WTC11 (cell line): ENCODE data around the gene SOX5.

Experiments
- CREB1 ChIP-seq: sonication (generic); formaldehyde crosslinking; IDR thresholded peaks from 2 replicates; pipeline ENCODE4 v1.8.0; 2023; ENCODE audit warnings: mild to moderate bottlenecking, missing genetic modification reagents
- ESRRA ChIP-seq: sonication (generic); formaldehyde crosslinking; IDR thresholded peaks from 2 replicates; pipeline ENCODE4 v1.8.1; 2022; ENCODE audit warnings: mild to moderate bottlenecking, missing genetic modification reagents, borderline replicate concordance
- FOXJ3 ChIP-seq: sonication (generic); formaldehyde crosslinking; IDR thresholded peaks from 2 replicates; pipeline ENCODE4 v1.9.0; 2021; ENCODE audit warnings: missing genetic modification reagents, mild to moderate bottlenecking, borderline replicate concordance
- MYBL2 ChIP-seq: sonication (generic); formaldehyde crosslinking; IDR thresholded peaks from 2 replicates; pipeline ENCODE4 v1.8.1; 2023; ENCODE audit warnings: mild to moderate bottlenecking, moderate library complexity, missing genetic modification reagents
- PRRX2 ChIP-seq: fragments of 250-450 bp; sonication (Bioruptor Pico); IDR thresholded peaks from 2 replicates; pipeline ENCODE4 v1.8.0; 2021; ENCODE audit warnings: mild to moderate bottlenecking
- TEAD4 ChIP-seq: sonication (generic); formaldehyde crosslinking; IDR thresholded peaks from 2 replicates; pipeline ENCODE4 v1.8.0; 2022; ENCODE audit warnings: mild to moderate bottlenecking, missing genetic modification reagents
- ZNF232 ChIP-seq: sonication (generic); formaldehyde crosslinking; IDR thresholded peaks from 2 replicates; pipeline ENCODE4 v1.8.0; 2022; ENCODE audit warnings: mild to moderate bottlenecking, missing genetic modification reagents
- TF ChIP-seq, protein P1 (sequence below): fragments of 200-600 bp; IDR thresholded peaks from 2 replicates; pipeline ENCODE4 v1.8.0; 2022; ENCODE audit warnings: antibody characterized with exemption
- TF ChIP-seq, protein P2 (sequence below): sonication (generic); formaldehyde crosslinking; IDR thresholded peaks from 2 replicates; pipeline ENCODE4 v1.8.0; 2022; ENCODE audit warnings: mild to moderate bottlenecking, missing genetic modification reagents
- TF ChIP-seq, protein P3 (sequence below): sonication (generic); formaldehyde crosslinking; conservative IDR thresholded peaks from 2 replicates; pipeline ENCODE4 v1.8.1; 2022; ENCODE audit warnings: mild to moderate bottlenecking, missing genetic modification reagents
- TF ChIP-seq, protein P4 (sequence below): sonication (generic); formaldehyde crosslinking; IDR thresholded peaks from 2 replicates; pipeline ENCODE4 v1.8.1; 2023; ENCODE audit warnings: mild to moderate bottlenecking, missing genetic modification reagents, moderate library complexity
- TF ChIP-seq, protein P5 (sequence below): fragments of 250-450 bp; sonication (Bioruptor Pico); conservative IDR thresholded peaks from 2 replicates; pipeline ENCODE4 v1.9.0; 2021; ENCODE audit warnings: mild to moderate bottlenecking

DNA sequence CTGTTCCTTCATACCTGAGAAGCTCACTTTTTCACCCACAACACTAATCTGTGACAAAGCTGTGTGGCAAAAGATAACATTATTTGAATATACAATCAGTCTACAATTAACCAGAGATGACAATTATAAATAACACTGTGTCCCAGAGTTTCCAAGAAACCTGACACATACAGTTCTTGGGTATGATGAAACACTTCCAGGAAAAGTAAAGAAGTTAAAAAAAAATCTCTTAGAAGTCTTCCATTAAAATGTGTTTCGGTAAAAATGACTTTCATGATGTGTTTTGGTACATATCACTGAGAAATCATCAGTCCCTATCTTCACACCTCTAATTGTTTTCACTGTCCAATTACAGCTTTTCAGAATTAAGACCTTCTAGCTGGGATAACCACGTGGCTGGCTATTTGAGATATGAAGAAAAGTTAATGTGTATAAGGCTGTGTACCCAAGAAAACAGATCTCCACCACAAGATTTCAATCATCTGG is 390.2 kb downstream of the SOX5 start:
- no peak for TF ChIP-seq ZNF232 (CRISPR knock-in tag)
- TF ChIP-seq, protein P1, sequence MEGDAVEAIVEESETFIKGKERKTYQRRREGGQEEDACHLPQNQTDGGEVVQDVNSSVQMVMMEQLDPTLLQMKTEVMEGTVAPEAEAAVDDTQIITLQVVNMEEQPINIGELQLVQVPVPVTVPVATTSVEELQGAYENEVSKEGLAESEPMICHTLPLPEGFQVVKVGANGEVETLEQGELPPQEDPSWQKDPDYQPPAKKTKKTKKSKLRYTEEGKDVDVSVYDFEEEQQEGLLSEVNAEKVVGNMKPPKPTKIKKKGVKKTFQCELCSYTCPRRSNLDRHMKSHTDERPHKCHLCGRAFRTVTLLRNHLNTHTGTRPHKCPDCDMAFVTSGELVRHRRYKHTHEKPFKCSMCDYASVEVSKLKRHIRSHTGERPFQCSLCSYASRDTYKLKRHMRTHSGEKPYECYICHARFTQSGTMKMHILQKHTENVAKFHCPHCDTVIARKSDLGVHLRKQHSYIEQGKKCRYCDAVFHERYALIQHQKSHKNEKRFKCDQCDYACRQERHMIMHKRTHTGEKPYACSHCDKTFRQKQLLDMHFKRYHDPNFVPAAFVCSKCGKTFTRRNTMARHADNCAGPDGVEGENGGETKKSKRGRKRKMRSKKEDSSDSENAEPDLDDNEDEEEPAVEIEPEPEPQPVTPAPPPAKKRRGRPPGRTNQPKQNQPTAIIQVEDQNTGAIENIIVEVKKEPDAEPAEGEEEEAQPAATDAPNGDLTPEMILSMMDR: no peak
- no peak for TF ChIP-seq TEAD4 (CRISPR knock-in tag)
- TF ChIP-seq, protein P2, sequence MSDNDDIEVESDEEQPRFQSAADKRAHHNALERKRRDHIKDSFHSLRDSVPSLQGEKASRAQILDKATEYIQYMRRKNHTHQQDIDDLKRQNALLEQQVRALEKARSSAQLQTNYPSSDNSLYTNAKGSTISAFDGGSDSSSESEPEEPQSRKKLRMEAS (CRISPR knock-in tag): no peak
- no peak for TF ChIP-seq ESRRA (CRISPR knock-in tag)
- TF ChIP-seq FOXJ3 (CRISPR knock-in tag): no peak
- no peak for TF ChIP-seq CREB1
- no peak for TF ChIP-seq PRRX2 (CRISPR knock-in tag)
- TF ChIP-seq, protein P3, sequence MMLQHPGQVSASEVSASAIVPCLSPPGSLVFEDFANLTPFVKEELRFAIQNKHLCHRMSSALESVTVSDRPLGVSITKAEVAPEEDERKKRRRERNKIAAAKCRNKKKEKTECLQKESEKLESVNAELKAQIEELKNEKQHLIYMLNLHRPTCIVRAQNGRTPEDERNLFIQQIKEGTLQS (CRISPR knock-in tag): no peak
- no peak for TF ChIP-seq MYBL2 (CRISPR knock-in tag)
- TF ChIP-seq, protein P4, sequence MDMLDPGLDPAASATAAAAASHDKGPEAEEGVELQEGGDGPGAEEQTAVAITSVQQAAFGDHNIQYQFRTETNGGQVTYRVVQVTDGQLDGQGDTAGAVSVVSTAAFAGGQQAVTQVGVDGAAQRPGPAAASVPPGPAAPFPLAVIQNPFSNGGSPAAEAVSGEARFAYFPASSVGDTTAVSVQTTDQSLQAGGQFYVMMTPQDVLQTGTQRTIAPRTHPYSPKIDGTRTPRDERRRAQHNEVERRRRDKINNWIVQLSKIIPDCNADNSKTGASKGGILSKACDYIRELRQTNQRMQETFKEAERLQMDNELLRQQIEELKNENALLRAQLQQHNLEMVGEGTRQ (CRISPR knock-in tag): no peak
- TF ChIP-seq, protein P5, sequence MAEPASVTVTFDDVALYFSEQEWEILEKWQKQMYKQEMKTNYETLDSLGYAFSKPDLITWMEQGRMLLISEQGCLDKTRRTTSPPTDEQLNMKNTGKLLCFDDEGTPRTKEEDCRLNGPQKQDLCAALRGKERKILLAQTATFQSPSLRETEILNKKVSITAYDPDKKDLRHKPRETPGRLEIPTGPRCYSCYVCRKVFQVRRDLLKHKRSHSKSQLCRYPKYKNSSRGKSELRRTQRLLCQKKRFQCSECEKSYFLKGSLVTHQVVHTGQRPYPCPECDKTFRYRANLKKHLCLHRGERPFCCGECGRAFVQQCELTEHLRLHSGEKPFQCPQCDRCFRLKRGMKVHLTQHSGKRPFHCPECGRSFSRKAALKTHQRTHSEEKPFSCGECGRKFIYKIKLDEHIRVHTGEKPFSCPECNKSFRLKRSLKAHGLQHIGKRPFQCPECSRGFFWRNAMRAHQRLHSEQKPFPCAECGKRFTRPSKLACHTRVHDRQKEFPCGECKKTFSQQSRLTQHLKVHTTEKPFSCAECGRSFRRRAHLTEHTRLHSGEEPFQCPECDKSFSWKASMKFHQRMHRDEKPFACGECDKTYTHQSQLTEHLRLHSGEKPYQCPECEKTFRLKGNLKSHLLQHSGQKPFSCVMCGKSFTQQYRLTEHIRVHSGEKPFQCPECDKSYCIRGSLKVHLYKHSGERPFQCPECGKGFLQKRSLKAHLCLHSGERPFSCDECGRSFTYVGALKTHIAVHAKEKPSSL: no peak
